ENCODE data around the gene CHI3L2.

CHI3L2 gene

DNA sequence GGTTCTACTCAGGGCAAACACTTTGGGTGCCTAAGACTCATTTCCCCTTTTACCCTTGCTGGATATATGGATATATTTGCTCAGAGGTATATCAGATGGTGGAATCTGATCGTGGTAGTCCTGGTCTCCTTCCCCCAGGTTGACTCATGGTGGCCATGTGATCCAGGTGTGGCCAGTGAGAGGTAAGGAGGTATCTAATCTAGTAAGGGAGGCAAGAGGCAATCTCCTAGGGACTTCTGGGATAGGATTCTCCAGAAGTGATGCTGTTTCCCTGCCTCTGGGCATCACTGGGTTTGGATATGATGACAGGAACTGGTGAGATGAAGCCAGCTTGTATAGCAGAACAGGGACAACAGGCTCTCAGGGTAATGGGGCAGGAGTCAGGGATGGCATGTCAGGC is 18.6 kb upstream of the CHI3L2 start:
- no peak overlapping the region for H3K9ac ChIP-seq (ENCODE audit: low read length)
- TF ChIP-seq, protein P1, sequence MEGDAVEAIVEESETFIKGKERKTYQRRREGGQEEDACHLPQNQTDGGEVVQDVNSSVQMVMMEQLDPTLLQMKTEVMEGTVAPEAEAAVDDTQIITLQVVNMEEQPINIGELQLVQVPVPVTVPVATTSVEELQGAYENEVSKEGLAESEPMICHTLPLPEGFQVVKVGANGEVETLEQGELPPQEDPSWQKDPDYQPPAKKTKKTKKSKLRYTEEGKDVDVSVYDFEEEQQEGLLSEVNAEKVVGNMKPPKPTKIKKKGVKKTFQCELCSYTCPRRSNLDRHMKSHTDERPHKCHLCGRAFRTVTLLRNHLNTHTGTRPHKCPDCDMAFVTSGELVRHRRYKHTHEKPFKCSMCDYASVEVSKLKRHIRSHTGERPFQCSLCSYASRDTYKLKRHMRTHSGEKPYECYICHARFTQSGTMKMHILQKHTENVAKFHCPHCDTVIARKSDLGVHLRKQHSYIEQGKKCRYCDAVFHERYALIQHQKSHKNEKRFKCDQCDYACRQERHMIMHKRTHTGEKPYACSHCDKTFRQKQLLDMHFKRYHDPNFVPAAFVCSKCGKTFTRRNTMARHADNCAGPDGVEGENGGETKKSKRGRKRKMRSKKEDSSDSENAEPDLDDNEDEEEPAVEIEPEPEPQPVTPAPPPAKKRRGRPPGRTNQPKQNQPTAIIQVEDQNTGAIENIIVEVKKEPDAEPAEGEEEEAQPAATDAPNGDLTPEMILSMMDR (IDR thresholded peaks at IDR 0.05; ENCODE audit: low read length), result no peak
- TF ChIP-seq EZH2phosphoT487 (IDR thresholded peaks at IDR 0.05; ENCODE audit: low read length) (no peak), EZH2 (optimal IDR thresholded peaks at IDR 0.05; ENCODE audit: low read depth, low read length) (no peak)
- no peaks in the 10 kb centered on the region for H3F3A ChIP-seq (ENCODE audit: insufficient read depth, low read length)
- no peak overlapping the region for H3K4me2 ChIP-seq (ENCODE audit: low read depth, low read length)
- no peaks in the 10 kb centered on the region for H3K79me2 ChIP-seq (ENCODE audit: low read length)
- no peaks in the 10 kb centered on the region for H3K36me3 ChIP-seq (replicated peaks; ENCODE audit: insufficient read depth, low read length)
- peaks cover 6% of the 10 kb centered on the region; the same call in 1 of the 2 replicates for H3K4me1 ChIP-seq (ENCODE audit: low read length)
- no peak overlapping the region for H3K4me3 ChIP-seq (ENCODE audit: low read length)
- H4K20me1 ChIP-seq (ENCODE audit: insufficient read depth, low read length), result no peaks in the 10 kb centered on the region
- H3K27ac ChIP-seq (ENCODE audit: low read length), result no peak overlapping the region
- no peaks in the 10 kb centered on the region for H3K9me2 ChIP-seq (replicated peaks; ENCODE audit: insufficient read depth, low read length)
- H3K9me3 ChIP-seq (replicated peaks; ENCODE audit: insufficient read depth, low read length), result no peaks in the 10 kb centered on the region
- H2AFZ ChIP-seq (ENCODE audit: low read length), result no peak overlapping the region
- DNase-seq, result no peak
- no peaks in the 10 kb centered on the region for H3K27me3 ChIP-seq (replicated peaks; ENCODE audit: insufficient read depth, low read length)

DNA sequence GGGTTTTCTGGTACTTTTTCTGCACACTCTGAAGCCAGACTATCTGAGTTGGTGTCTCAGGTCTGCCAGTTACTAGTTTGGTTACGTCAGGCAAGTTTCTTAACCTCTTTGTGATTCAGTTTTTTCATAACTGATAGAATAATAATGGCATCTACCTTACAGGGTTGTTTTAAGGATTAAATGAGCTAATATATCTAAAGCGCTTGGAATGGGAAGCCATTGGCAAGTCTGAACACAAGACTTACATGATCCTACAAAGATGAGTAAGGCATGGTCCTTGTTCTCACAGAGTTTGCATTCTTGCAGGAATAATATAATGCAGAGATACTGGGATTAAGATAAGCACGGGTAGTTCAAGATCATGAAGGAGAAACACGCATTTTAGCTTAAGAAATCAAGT is 17.9 kb upstream of the CHI3L2 start:
- DNase-seq, result no peak

GRCh38 chr1:111211921-111212320 is 15.6 kb upstream of the CHI3L2 start:
- H4K20me1 ChIP-seq (ENCODE audit: insufficient read depth, low read length), result no peaks in the 10 kb centered on the region
- no peak overlapping the region for H3K9ac ChIP-seq (ENCODE audit: low read length)
- H3K4me3 ChIP-seq (ENCODE audit: low read length), result no peak overlapping the region
- H3K4me2 ChIP-seq (ENCODE audit: low read depth, low read length), result no peak overlapping the region
- no peaks in the 10 kb centered on the region for H3K9me3 ChIP-seq (replicated peaks; ENCODE audit: insufficient read depth, low read length)
- H3K9me2 ChIP-seq (replicated peaks; ENCODE audit: insufficient read depth, low read length), result no peaks in the 10 kb centered on the region
- H3K79me2 ChIP-seq (ENCODE audit: low read length), result no peaks in the 10 kb centered on the region
- H3K36me3 ChIP-seq (replicated peaks; ENCODE audit: insufficient read depth, low read length), result no peaks in the 10 kb centered on the region
- H2AFZ ChIP-seq (ENCODE audit: low read length), result no peak overlapping the region
- peaks cover 17% of the 10 kb centered on the region for H3F3A ChIP-seq (ENCODE audit: insufficient read depth, low read length)
- H3K27ac ChIP-seq (ENCODE audit: low read length), result no peak overlapping the region
- TF ChIP-seq, protein P1 (IDR thresholded peaks at IDR 0.05; ENCODE audit: low read length), result no peak
- TF ChIP-seq EZH2phosphoT487 (IDR thresholded peaks at IDR 0.05; ENCODE audit: low read length) (no peak), EZH2 (optimal IDR thresholded peaks at IDR 0.05; ENCODE audit: low read depth, low read length) (no peak)
- H3K4me1 ChIP-seq (ENCODE audit: low read length), result peaks cover 28% of the 10 kb centered on the region
- DNase-seq, result no peak
- no peaks in the 10 kb centered on the region for H3K27me3 ChIP-seq (replicated peaks; ENCODE audit: insufficient read depth, low read length)

More for the DNA sequence above, 17.9 kb upstream of the CHI3L2 start:
- Histone ChIP-seq H4K20me1 (ENCODE audit: insufficient read depth, low read length) (no peaks in the 10 kb centered on the region), H3K4me3 (ENCODE audit: low read length) (no peak overlapping the region), H3K4me2 (ENCODE audit: low read depth, low read length) (no peak overlapping the region), H3K4me1 (ENCODE audit: low read length) (peaks cover 10% of the 10 kb centered on the region), H2AFZ (ENCODE audit: low read length) (no peak overlapping the region), H3F3A (ENCODE audit: insufficient read depth, low read length) (no peaks in the 10 kb centered on the region), H3K27me3 (replicated peaks; ENCODE audit: insufficient read depth, low read length) (no peaks in the 10 kb centered on the region), H3K27ac (ENCODE audit: low read length) (no peak overlapping the region), H3K36me3 (replicated peaks; ENCODE audit: insufficient read depth, low read length) (no peaks in the 10 kb centered on the region), H3K79me2 (ENCODE audit: low read length) (no peaks in the 10 kb centered on the region), H3K9me3 (replicated peaks; ENCODE audit: insufficient read depth, low read length) (no peaks in the 10 kb centered on the region), H3K9me2 (replicated peaks; ENCODE audit: insufficient read depth, low read length) (no peaks in the 10 kb centered on the region), H3K9ac (ENCODE audit: low read length) (no peak overlapping the region)
- TF ChIP-seq, protein P1 (IDR thresholded peaks at IDR 0.05; ENCODE audit: low read length), result no peak
- TF ChIP-seq EZH2phosphoT487 (IDR thresholded peaks at IDR 0.05; ENCODE audit: low read length) (no peak), EZH2 (optimal IDR thresholded peaks at IDR 0.05; ENCODE audit: low read depth, low read length) (no peak)
